ENCODE results near the gene ZNF695.

ZNF695 gene

DNA sequence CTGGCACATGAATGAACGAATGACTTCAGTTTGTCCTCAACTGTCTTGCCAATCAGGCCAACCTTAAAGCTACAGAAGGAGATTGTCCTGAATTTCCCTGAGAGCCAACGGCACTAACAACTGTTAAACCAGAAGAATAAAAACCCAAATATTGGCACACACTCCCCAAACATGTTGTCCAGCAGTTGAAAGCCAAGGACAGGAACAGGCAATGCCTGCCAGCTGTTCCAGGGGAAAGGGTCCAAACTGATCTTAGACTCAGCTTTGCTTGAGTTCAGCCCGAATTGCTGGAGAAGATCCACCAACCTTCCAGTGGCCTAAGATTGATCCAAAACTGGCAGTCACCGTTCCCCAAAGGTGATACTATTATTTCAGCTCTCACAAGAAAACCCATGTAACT is 53.7 kb downstream of the ZNF695 start:
- no peak for DNase-seq (ENCODE audit: low spot score)

DNA sequence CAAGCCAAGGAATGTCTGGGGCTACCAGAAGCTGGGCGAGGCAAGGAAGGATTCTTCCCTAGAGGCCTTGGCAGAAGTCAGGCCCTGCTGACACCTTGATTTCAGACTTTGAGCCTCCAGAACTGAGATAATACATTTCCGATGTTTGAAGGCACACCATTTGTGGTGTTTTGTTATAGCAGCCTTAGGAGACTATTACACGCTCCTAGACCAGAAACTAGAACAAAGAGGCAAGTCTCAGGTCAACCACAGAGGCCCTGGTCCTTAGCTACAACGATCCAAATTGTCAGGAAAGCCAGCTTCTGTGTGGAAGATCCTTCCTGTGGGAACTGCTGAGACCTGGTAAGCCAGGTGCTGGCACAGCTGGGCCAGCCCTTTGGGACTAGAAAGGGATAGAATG is 56.4 kb downstream of the ZNF695 start:
- DNase-seq (ENCODE audit: low spot score), result no peak

DNA sequence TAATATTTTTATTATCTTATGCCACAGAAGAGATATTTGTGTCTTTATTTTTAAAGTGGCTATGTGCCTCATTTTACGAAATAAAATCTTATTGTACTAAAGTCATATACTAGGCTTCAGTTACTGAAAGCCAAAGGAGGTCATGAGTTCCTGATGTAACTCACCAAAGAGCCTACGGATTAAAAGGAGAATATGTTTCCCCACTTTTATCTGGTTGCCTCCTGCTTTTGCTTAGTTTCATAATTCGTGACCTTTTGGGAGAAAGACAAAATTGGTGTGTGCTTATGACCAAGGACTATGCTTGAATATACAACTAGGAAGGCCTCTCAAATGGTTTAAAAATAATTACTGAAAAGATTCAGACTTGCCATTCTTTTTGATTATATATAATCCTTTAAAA is 57.9 kb downstream of the ZNF695 start:
- DNase-seq (ENCODE audit: low spot score), result no peak

DNA sequence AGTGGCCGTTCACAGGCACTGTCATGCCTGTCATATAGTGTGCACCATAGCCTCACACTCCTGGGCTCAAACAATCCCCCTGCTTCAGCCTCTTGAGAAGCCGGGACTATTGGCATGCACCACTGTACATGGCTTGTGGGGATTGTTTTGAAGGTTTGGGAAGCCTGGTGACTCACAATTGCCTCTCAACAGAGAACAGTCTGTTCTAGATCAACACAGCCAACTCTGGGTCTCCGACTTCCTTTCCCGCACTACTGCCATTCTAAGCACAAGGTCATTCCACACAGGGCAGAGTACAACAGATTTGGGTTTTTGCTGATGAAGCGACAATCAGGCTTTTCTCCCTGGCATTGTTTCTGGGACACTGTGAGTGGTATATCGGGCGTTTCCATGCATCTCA is 60.6 kb downstream of the ZNF695 start:
- no peak for DNase-seq (ENCODE audit: low spot score)

DNA sequence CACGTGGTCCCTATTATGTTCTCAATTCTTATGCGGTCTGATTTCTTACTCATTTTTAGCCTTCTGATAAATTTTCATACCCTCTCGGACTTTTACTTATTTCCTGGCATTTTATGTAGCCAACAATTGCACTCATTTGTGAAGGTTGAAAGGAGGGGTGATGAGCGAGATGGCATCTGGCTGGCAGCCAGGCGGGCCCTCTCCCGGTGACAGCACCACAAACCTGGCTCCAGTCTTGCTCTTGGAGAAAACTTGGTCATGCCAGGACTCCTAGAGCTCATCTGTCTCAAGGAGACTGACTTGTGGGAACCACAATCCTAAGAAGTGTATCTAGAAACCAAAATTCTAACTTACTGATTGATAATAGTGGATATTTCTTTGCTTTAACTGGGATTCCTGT is 61.5 kb downstream of the ZNF695 start:
- no peak for DNase-seq (ENCODE audit: low spot score)
